ENCODE measurements around the gene ABHD14A. TPM values are rescaled to one million over a fixed set of nuclear protein-coding genes. Genes with fewer than 3 reads are reported as not detected.
A peak's percentile ranks its signal among the peaks of the same experiment; 100 is the strongest.
"Not testable (repeated sequence)": the region's sequence is repeated elsewhere in the genome, so short reads cannot be mapped to it uniquely, and the experiment has no call there.

Gene ABHD14A
- total and polyA plus RNA-seq, 5 experiments from 2014 or later: 17.7 to 100 (median 94.6) TPM

DNA sequence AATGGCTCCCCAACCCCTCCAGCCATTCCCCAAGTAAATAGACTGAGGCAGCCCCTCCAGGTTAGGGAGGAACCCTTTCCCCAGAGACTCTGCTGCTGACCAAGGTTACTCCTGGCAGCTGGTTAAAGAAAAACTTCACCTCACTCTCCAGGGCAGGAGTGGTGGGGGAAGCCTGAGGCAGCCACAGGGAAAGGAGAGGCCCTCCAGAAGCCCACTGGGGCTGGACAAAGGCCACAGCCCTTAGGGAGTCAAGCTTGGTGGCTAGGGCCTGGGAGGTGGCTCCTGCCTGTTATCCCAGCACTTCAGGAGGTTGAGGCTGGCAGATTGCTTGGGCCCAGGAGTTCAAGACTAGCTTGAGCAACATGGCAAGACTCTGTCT is 9.4 kb downstream of the ABHD14A start:
- POLR2A ChIA-PET: interaction anchor here (2.3 to 3.6 kb wide), 4 partner anchors 9 to 72 kb away, joined by 8 to 41 read pairs (median 24); partner anchors contain the start of genes ABHD14A, ABHD14B, DUSP7 and RPL29
- H3K27me3 Mint-ChIP-seq: no peaks in the 10 kb centered on the region
- no peaks in the 10 kb centered on the region for H3K9me3 Mint-ChIP-seq
- peak overlapping the region in 9 of 10 donors; percentile 52 to 94 (median 83) for H3K27ac Mint-ChIP-seq
- ATAC-seq (no peak), DNase-seq (no peak)
- H3K4me3 Mint-ChIP-seq: peak overlapping the region; percentile 53 to 99 (median 89)
- H3K36me3 Mint-ChIP-seq: no peaks in the 10 kb centered on the region
- peaks cover 14 to 32% (median 28%) of the 10 kb centered on the region in 4 donors for H3K4me1 Mint-ChIP-seq

DNA sequence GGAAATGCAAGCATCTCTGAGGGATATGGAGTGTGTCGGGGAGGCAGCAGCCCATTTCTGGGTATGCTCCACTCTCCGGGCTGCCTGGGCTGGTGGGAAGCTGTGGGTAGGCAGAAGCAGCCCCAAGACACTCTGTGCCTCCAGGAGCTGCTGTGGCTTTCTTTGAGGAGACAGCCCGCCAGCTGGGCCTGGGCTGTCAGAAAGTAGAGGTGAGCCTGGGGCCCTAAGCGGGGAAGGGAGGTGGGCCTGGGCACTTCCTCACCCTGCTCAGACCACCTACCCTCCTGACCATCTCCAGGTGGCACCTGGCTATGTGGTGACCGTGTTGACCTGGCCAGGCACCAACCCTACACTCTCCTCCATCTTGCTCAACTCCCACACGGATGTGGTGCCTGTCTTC is 10.2 kb downstream of the ABHD14A start:
- ATAC-seq: no peak
- peak overlapping the region in 6 of 10 donors; percentile 26 to 50 (median 36) for H3K4me3 Mint-ChIP-seq
- POLR2A ChIA-PET: interaction anchor here (0.6 to 3.6 kb wide), 5 partner anchors 8 to 260 kb away, joined by 4 to 41 read pairs (median 5); partner anchors contain the start of genes ABHD14B, PARP3 and RPL29
- H3K27ac Mint-ChIP-seq: peak overlapping the region; percentile 12 to 85 (median 74)
- H3K9me3 Mint-ChIP-seq: no peaks in the 10 kb centered on the region
- H3K27me3 Mint-ChIP-seq: no peaks in the 10 kb centered on the region
- H3K36me3 Mint-ChIP-seq: no peaks in the 10 kb centered on the region
- no peak for DNase-seq
- peaks cover 14 to 32% (median 28%) of the 10 kb centered on the region in 4 donors for H3K4me1 Mint-ChIP-seq

DNA sequence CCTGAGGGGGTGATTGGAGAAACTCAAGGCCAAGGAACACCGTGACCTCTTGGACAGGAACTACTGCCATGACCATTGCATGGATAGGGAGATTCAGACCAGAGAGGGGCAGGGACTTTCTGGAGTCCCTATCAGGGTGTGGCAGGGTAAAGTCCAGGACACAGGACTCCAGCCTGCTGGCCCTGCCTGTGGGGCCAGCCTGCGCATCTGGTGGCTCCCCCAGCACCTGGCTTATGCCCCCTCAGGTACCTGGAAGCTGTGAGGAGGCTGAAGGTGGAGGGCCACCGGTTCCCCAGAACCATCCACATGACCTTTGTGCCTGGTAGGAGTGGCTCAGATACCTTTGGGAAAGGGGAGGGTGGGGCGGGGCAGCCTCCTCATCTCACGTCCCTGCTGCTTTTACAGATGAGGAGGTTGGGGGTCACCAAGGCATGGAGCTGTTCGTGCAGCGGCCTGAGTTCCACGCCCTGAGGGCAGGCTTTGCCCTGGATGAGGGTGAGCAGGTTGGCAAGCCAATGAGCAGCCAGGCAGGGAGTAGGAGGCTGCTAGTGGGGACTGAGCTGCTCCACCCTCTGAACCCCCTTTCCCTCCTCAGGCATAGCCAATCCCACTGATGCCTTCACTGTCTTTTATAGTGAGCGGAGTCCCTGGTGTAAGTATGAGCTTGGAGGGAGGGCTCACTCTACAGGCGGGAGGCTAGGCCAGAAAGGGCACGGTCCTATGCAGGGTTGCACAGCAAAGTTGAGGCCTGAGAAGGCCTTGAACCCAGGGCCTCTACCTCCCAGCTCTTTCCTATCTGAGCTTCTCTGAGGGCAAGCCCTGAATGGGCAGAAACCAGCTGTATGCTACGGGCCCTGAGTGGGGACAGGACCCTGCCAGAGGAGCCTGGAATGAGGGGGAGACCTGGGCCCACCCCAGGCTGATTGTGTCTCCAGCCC is 11.4 kb downstream of the ABHD14A start:
- DNase-seq (no peak), ATAC-seq (no peak)
- Mint-ChIP-seq H3K4me1 (peaks cover 14 to 27% (median 23%) of the 10 kb centered on the region in 4 donors), H3K4me3 (peak overlapping the region in 1 of 10 donors; percentile 24), H3K27ac (peak overlapping the region in 7 of 10 donors; percentile 7 to 74 (median 28)), H3K27me3 (no peaks in the 10 kb centered on the region), H3K36me3 (peaks cover 0 to 2% (median 0%) of the 10 kb centered on the region in 3 donors), H3K9me3 (no peaks in the 10 kb centered on the region)
- POLR2A ChIA-PET: interaction anchor here (0.7 to 2.0 kb wide), 4 partner anchors 9 to 1376 kb away, joined by 3 to 9 read pairs (median 5); partner anchors contain the start of gene RPL29

- peaks cover 13 to 27% (median 18%) of the 10 kb centered on the region in 4 donors for H3K4me1 Mint-ChIP-seq
- ATAC-seq (no peak), DNase-seq (no peak)
- H3K36me3 Mint-ChIP-seq: peaks cover 0 to 8% (median 0%) of the 10 kb centered on the region in 3 donors
- H3K9me3 Mint-ChIP-seq: no peaks in the 10 kb centered on the region
- H3K27ac Mint-ChIP-seq: peak overlapping the region in 5 of 10 donors; percentile 17 to 73 (median 55)
- H3K4me3 Mint-ChIP-seq: no peak overlapping the region
- H3K27me3 Mint-ChIP-seq: no peaks in the 10 kb centered on the region
- POLR2A ChIA-PET: interaction anchor here (1.8 to 2.0 kb wide), 2 partner anchors 8 to 11 kb away, joined by 7 to 9 read pairs; partner anchors contain the start of gene RPL29
These were observed 12.7 kb downstream of the ABHD14A start for GRCh38 chr3:51987568-51987967.

- no peak for DNase-seq
- POLR2A ChIA-PET: no interaction called here
- no peak for ATAC-seq
- Mint-ChIP-seq H3K36me3 (peaks cover 0 to 17% (median 0%) of the 10 kb centered on the region in 3 donors), H3K27me3 (no peaks in the 10 kb centered on the region), H3K9me3 (no peaks in the 10 kb centered on the region), H3K27ac (peak overlapping the region; percentile 19 to 82 (median 66)), H3K4me3 (peak overlapping the region in 1 of 10 donors; percentile 56), H3K4me1 (peaks cover 11 to 25% (median 14%) of the 10 kb centered on the region in 4 donors)
These were observed 13.7 kb downstream of the ABHD14A start for GRCh38 chr3:51988286-51989146.

- H3K4me1 Mint-ChIP-seq: peaks cover 18 to 36% (median 25%) of the 10 kb centered on the region in 4 donors
- H3K36me3 Mint-ChIP-seq: peaks cover 0 to 36% (median under 1%) of the 10 kb centered on the region in 3 donors
- POLR2A ChIA-PET: interaction anchor here (1.2 to 1.3 kb wide), 3 partner anchors 10 to 48 kb away, joined by 3 to 5 read pairs (median 4); partner anchors contain the start of gene ABHD14A
- not testable (repeated sequence) for H3K27me3 Mint-ChIP-seq, H3K9me3 Mint-ChIP-seq, DNase-seq, H3K4me3 Mint-ChIP-seq, H3K27ac Mint-ChIP-seq, ATAC-seq
These were observed 15.7 kb downstream of the ABHD14A start for GRCh38 chr3:51990501-51990971.

DNA sequence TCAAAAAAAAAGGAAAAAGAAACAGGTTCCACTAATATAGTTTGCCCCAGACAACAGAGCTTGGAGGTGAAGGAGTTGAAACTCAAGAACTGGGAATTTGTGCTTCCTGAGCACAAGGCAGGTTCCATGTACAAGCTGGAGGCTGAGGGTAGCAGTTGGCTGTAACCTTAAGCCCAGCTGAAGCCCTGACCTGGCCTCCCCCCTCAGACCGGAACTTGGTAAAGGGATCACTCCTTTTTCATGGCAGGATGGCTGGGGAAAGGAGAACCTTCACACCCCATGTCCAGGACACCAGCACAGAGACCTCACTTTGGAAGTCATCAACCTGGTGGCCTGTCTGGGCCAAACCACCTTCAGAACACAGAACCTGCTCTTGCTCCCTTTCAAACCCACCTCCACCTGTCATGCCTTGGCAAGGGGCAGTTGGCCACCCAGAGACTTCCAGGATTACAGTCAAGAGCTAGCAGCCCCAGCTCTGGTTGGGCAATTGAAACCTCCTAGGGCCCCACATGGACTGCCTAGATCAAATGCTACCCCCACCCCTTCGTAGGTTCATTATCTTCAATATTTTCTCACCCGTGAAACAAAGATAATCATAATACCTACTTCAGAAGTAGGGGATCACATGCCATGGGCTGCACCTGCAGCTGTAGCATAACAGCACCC is 17.3 kb downstream of the ABHD14A start:
- POLR2A ChIA-PET: interaction anchor here (1.0 to 2.5 kb wide), 5 partner anchors 9 to 50 kb away, joined by 3 to 16 read pairs (median 4); partner anchors contain the start of genes ABHD14A, ACY1, PARP3 and RRP9
- no peak for ATAC-seq
- H3K9me3 Mint-ChIP-seq: no peaks in the 10 kb centered on the region

GRCh38 chr3:51993657-51994056 is 18.8 kb downstream of the ABHD14A start:
- POLR2A ChIA-PET: interaction anchor here (0.8 to 4.9 kb wide), 4 partner anchors 8 to 20 kb away, joined by 4 to 37 read pairs (median 20); partner anchors contain the start of genes ABHD14A, ABHD14B and ACY1
- H3K27me3 Mint-ChIP-seq, DNase-seq, H3K9me3 Mint-ChIP-seq, ATAC-seq: not testable (repeated sequence)
- H3K4me3 Mint-ChIP-seq: peak overlapping the region in 7 of 10 donors; percentile 11 to 100 (median 100)
- H3K36me3 Mint-ChIP-seq: peaks cover 0 to 38% (median 2%) of the 10 kb centered on the region in 3 donors
- peaks cover 21 to 44% (median 31%) of the 10 kb centered on the region in 4 donors for H3K4me1 Mint-ChIP-seq
- peak overlapping the region in 8 of 10 donors; percentile 29 to 100 (median 76) for H3K27ac Mint-ChIP-seq

More for the DNA sequence above, 17.3 kb downstream of the ABHD14A start:
- no peak for DNase-seq
- Mint-ChIP-seq H3K4me1 (peaks cover 22 to 44% (median 31%) of the 10 kb centered on the region in 4 donors), H3K27me3 (no peaks in the 10 kb centered on the region), H3K36me3 (peaks cover 0 to 38% (median 2%) of the 10 kb centered on the region in 3 donors), H3K4me3 (no peak overlapping the region), H3K27ac (peak overlapping the region in 4 of 10 donors; percentile 15 to 51 (median 31))

GRCh38 chr3:51994530-51994929 is 19.7 kb downstream of the ABHD14A start:
- no peak for DNase-seq
- no peak for ATAC-seq
- peaks cover 15 to 41% (median 31%) of the 10 kb centered on the region in 4 donors for H3K4me1 Mint-ChIP-seq
- H3K9me3 Mint-ChIP-seq: no peaks in the 10 kb centered on the region
- H3K27me3 Mint-ChIP-seq: peaks cover 0 to under 1% (median 0%) of the 10 kb centered on the region in 5 donors
- POLR2A ChIA-PET: interaction anchor here (1.2 to 4.9 kb wide), 6 partner anchors 11 to 160 kb away, joined by 3 to 37 read pairs (median 18); partner anchors contain the start of genes ABHD14A, ABHD14B, ACY1 and DUSP7
- H3K4me3 Mint-ChIP-seq: peak overlapping the region; percentile 95 to 100 (median 100)
- H3K36me3 Mint-ChIP-seq: peaks cover 0 to 38% (median 2%) of the 10 kb centered on the region in 3 donors
- peak overlapping the region; percentile 99 to 100 (median 100) for H3K27ac Mint-ChIP-seq

DNA sequence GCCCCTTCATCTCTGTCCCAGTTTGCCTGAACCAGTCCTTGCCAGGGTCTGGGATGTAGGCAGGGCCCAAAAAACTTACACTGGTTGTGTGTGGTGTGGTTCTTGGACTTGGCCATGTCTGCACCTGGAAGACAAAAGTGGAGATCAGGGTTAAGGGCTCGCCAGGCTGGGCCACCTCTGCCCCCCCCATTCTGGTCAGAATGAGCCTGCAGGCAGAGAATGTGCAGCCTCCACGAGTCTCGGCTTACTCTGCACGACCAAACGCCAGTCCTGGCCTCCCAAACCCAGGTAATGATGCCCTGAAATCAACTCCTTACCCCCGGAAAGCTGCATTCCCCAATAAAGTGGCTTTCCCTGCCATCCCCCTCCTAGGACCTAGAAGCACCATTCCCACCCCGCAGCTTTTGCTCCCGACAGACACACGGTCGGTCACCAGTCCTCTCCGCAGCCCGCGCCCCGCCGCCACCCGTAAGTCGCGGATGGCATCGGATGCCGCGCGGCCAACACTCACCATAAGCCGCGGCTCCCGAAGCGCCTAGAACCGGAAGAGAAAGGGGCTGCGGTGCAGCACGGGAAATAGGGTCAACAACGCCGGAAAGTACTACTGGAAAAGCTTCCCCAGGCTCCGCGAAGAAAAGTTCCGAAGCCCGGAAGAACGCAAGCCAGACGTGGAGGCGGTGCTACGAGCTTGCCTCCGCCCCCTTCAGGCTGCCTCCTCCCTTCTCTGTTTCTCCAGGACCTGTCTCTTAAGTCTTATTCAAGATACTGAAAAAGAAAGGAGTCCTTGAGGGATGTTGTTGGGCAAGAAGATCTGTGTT is 20.7 kb downstream of the ABHD14A start, which contains the start of gene RPL29:
Gene RPL29, minus strand, starts transcription at position 550 of the 818 bp plus-strand sequence. Its CDS starts 434 bp downstream, at position 116.
- POLR2A ChIA-PET: interaction anchor here (0.7 to 4.9 kb wide), 21 partner anchors 9 to 1426 kb away, joined by 3 to 37 read pairs (median 4); partner anchors contain the start of genes ABHD14A, ABHD14B, ACY1 and DUSP7
- Mint-ChIP-seq H3K4me1 (peaks cover 15 to 41% (median 31%) of the 10 kb centered on the region in 4 donors), H3K36me3 (peaks cover 0 to 38% (median 2%) of the 10 kb centered on the region in 3 donors), H3K9me3 (no peaks in the 10 kb centered on the region), H3K27ac (peak within 1 kb of the TSS; percentile 99 to 100 (median 100)), H3K4me3 (peak within 1 kb of the TSS; percentile 95 to 100 (median 100)), H3K27me3 (peaks cover 0 to 1% (median 0%) of the 10 kb centered on the region in 5 donors)
- DNase-seq (peak; percentile 78 to 94 (median 92)), ATAC-seq (peak; percentile 95 to 97)

All from naive thymus-derived CD8-positive, alpha-beta T cell (primary cell).